NCI-H345 treated with DMSO at 0.1 percent for 48 hours (cell line): Measurements from ENCODE around the gene SMIM24.
"Not testable (repeated sequence)": the region's sequence is repeated elsewhere in the genome, so short reads cannot be mapped to it uniquely, and the experiment has no call there.

Experiments
- DNase-seq: peaks from one replicate; lab custom pipeline; 2025; ENCODE audit not compliant: unreplicated experiment; lab: John Stamatoyannopoulos, UW

Gene SMIM24

DNA sequence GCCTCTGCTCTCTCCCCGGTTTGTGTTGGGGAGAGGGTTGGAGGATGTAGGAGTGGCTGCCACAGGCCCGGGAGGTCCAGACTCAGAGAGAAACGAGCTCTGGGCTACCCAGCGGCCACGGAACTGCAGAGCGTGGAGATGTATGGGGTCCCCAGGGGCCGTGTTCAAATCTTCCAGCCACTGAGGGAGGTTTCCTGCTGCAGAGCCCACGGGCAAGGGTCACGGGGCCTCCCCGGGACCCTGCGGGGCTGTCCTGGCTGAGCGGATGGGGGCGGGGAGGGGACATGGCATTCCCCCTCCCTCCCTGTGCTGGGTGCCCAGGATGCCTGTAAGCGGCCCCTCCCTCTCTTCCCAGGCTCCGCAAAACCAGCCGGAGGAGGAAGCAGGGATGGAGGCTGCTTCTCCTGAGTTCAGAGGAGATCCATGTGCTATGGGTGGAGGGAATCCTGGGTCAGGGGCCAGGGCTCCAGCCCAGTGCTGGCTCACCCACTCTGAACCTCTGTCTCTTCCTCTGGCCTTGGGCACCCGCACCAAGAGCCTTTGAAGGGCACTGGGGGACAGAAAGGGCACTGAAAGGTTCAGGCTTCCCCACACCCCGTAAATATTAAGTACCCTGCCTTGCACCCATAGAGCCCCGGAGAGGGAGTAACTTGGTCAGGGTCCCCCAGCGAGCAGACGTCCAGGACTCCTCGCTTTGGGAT is 22.6 kb downstream of the SMIM24 start:
- DNase-seq = no peak

DNA sequence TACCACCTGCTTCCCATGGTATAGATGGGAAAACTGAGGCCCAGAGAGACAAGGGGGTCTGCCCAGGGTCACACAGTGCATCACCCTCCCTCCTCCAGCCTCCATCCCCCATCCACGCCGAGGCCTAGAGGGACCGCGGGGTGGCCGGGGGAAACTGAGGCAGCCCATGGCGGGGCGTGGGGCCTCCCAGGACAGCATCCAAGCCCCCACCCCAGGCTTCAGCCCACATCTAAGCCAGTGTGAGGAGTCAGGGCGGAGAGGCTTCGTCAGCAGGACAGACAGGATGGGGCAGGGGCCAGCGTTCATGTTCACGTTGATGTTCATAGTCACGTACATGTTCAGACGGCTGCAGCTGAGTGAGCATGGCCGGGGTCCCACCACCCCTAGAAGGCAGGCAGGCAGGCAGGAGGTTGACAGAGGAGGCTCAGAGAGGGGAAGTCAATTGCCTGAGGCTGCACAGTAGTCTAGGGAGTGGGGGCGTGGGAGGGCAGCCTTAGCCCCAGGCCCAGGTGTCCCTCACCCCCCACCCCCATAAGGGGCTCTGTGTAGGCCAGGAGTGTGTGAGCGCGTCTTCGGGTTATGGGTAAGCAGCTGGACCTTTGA is 23.3 kb downstream of the SMIM24 start:
- DNase-seq = no peak

DNA sequence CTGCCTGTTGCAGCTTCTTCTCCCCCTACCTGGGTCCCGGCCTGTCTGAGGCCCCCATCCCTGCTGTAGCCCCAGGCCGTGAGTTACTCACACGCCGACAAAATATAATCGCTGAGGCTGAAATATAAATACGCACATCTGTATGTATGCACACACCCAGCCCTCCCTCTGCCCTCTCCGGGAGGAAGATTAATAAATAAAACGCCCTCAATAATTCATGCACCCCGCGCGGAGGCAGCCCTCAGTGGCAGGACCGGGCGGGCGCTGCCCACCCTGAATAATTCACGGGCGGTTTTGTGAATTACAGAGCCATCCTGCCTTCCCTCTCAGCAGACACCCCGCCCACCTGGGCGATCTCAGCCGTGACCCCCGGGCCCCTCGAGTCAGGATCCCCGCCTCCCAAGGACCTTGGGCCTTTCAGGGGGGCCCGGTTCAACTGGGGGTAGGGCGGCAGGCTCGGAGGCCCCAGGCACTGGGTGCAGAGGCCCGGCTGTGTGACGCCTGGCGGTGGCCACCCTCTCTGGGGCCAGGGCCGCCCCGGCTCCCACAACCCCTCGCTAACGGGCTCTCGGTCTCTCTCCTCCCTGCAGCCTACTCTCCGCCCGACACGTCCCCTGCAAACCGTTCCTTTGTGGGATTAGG is 24.2 kb downstream of the SMIM24 start:
- DNase-seq = no peak

DNA sequence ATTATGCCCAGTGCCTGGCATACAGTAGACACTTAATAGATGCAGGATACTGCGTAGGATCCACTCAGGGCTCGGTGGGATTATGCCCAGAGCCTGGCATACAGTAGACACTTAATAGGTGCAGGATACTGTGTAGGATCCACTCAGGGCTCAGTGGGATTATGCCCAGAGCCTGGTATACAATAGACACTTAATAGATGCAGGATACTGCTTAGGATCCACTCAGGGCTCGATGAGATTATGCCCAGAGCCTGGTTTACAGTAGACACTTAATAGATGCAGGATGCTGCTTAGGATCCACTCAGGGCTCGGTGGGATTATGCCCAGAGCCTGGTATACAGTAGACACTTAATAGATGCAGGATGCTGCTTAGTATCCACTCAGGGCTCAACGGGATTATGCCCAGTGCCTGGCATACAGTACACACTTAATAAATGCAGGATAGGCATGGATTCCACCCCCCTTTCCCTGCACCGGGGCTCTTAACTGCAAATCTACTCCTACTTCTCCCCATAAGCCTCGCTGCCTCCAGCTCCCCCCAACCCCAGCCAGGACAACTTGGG is 24.9 kb downstream of the SMIM24 start:
- no peak for DNase-seq

DNA sequence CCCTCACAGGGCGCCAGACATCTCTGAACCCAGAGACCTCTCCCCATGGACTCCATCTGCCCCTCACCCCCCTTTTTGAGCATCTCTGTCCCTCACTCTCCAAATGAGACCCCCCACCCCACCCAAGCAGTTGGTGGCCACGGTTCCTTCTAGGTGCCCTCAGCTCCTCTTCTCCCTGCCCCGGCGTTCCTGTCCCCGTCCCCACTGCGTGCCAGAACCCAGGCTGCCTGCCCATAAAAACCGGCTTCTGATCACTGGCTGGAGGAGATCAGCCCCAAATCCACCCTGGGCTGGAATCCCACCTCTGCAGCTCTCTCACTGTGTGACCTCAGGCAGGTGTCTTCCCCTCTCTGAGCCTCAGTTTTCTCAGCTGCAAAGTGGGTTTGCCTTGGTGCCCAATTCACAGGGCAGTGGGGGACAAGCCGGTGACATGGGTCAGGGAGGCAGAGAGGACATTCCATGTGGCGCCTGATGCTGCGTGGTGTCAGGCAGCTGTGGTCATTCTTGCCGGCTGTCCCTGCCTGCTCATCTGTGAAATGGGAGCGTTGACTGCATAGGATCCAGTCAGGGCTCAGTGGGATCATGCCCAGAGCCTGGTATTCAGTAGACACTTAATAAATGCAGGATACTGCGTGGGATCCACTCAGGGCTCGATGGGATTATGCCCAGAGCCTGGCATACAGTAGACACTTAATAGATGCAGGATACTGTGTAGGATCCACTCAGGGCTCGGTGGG is 25.5 kb downstream of the SMIM24 start:
- no peak for DNase-seq

DNA sequence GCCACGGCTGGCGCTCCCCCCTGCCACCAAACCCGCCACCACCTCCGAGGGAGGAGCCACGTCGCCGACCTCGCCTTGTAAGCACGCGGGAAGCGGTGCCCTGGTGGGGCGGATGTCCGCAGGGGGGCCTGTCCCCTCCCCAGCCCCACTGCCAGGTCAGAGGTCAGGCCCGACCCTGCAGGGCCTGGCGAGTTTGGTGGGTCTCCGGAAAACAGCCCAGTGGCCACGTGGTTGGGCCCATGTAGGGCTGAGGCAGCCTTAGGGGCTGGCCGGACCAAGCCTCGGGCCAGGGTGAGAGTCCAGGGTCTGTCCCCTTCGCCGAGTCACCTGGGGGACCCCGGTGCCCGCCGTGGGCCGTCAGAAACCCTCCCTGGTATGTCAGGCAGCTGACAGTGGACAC is 26.5 kb downstream of the SMIM24 start:
- no peak for DNase-seq

DNA sequence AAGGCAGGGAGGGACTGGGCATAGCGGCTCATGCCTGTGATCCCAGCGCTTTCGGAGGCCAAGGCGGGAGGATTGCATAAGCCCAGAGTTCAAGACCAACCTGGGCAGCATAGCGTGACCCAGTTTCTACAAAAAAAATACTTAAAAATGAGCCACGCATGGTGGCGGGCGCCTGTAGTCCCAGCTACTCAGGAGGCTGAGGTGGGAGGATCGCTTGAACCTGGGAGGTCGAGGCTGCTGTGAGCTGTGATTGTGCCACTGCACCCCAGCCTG is 27.4 kb downstream of the SMIM24 start:
- DNase-seq = not testable (repeated sequence)

DNA sequence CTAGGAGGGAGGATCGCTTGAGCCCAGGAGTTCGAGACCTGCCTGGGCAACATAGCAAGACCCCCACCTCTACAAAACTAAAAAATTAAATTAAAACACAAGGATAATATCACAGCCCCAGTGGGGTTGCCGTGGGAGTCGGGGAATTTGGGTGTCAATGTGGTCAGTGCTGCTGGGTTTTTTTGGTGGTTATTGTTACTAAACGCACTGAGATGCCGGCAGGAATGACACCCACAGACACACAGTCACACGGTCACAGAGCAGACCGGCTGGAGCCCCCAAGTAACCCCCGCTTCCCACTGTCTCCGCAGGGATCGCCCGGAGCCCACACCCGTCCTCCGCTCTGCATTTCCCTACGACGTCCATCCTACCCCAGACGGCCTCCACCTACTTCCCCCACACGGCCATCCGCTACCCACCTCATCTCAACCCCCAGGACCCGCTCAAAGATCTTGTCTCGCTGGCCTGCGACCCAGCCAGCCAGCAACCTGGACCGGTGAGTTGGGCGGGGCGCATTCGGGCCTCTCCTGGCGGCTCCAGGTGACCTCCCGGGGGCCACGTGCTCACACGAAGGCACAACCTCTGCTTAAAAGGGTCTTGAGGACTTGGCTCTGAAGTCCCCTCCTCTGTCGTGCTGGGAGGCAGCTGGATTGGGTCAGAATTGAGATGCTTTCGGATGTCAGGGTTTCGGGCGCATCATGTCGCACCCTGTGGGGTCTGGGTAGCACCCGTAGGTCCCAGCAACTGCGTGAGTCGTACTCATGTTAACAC is 28.0 kb downstream of the SMIM24 start:
- DNase-seq = no peak

DNA sequence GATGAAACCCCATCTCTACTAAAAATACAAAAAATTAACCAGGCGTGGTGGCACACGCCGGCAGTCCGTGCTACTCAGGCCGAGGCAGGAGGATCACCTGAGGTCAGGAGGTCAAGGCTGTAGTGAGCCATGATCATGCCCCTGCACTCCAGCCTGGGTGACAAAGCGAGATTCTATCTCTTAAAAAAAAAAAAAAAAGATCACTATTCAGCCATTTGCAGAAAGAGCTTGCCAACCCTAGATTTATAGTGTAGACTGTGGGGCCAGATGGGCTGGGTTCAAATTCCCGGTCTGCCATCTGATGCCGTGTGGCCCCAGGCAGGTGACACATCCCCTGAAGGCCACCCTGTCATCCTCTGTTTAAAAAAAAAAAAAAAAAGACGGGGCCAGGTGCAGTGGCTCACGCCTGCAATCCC is 28.9 kb downstream of the SMIM24 start:
- DNase-seq = no peak

DNA sequence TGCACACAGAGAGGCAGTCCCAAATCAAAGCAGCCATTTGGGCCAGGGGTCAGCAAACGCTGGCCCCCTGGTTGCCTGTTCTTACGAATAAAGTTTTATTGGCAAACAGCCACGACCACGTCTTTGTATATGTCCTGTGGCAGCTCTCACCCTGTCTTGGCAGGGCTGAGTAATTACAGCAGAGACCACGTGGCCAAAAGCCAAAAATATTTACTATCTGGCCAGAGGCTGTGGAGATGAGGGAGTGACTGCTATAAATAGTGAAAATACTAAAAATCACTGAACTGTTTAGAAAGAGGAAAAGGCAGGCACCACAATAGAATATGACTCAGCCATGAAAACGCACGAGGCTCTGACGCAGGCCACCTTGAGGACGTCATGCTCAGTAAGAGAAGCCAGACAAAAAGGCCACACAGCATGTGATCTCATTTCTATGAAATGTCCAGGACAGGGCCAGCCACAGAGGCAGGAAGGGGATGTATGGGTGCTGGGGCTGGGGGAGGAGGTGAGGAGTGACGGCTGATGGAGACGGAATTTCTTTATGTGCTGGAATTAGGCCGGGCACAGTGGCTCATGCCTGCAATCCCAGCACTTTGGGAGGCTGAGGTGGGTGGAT is 29.4 kb downstream of the SMIM24 start:
- no peak for DNase-seq

DNA sequence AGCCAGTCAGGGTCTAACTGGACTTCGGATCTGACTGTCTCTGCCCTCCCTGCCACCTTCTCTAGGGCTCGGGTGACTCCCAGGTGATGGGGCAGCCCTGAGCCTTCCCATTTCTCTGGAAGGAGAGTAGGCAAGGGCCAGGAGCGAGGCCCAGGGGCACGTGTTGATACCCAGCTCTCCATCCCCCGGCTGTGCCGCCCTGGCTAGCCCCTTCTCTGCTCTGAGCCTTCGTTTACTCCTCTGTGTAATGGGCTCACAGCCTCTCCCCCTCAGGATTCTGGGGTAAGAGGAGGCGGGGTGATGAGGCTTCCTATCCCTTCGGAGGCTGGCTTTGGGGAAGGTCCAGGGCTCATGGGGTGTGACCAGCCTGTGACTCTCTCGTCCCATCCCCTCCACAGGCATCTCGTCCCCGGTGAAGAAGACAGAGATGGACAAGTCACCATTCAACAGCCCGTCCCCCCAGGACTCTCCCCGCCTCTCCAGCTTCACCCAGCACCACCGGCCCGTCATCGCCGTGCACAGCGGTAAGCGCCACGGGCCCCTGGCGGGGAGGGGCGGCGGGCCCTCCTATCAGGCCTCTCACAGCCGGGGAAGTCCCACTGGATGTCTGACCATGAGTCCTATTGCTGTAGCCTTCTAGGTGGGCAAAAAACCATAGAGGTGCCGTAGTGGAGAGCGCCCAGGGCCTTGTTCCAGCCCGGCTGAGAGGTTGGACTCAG is 31.6 kb downstream of the SMIM24 start:
- no peak for DNase-seq

DNA sequence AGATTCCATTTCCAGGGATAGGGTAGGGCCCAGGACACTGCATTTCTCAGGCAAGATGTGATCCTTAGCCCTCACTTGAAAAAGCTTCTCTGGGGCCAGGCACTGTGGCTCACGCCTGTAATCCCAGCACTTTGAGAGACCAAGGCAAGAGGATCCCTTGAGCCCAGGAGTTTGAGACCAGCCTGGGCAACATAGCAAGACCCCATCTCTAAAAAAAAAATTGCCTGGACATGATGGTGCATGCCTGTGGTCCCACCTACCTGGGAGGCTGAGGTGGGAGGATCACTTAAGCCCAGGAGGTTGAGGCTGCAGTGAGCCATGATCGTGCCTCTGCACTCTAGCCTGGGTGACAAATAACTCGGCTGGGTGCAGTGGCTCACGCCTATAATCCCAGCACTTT is 33.7 kb downstream of the SMIM24 start:
- not testable (repeated sequence) for DNase-seq

DNA sequence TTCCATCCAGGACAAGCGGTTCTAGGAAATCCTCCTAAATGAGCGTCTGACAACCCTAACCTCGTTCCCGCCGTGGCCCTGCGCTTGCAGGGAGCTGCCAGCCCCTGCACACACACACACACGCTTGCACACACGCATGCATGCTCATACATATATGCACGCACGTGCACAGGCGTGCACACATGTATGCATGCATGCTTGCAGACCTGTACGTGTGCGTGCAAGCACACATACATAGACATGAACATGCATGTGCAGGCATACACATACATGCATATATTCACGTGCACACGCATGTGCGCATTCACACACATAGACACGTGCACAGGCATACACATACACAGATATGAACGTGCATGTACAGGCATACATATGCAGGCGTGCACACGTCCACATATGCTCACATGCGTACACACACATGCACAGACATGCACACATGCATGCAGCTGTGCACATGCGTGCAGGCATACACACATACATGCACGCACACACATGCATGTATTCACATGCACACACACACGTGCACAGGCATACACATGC is 35.6 kb downstream of the SMIM24 start:
- DNase-seq = no peak

DNA sequence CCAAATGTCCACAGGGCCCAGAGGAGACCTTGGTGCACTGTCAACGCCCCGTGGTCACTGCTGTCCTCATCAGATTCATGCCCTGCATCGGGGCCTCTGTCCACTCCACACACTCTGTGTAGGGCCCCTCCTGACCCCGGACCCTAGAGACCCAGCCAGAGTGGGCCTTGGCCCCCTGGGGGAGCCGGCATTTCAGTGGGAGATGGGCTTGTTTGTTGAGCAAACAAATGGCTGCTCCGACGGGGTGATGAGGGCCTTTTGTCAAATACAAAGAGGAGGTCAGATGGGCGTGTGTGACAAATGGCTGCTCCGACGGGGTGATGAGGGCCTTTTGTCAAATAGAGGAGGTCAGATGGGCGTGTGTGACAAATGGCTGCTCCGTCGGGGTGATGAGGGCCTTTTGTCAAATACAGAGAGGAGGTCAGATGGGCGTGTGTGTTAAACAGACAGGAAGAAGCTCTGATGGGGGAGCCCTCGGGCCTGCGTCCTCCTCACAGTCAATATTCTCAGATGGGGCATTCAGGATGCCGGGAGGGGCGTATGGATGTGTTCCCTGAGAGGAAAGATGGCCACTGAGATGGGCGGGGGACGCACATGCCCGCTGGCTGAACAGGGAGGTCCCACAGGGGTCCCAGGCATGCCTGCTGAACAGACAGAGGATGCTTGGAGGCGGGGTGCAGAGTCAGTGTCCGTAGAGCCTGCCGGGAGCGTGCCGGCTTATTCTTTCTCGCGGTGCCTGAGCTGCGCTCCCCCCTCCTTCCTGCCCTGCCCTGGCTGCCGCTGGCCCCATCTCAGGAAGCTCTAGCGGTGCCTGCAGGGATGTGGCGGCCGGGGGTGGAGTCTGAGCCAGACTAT is 36.3 kb downstream of the SMIM24 start:
- no peak for DNase-seq

DNA sequence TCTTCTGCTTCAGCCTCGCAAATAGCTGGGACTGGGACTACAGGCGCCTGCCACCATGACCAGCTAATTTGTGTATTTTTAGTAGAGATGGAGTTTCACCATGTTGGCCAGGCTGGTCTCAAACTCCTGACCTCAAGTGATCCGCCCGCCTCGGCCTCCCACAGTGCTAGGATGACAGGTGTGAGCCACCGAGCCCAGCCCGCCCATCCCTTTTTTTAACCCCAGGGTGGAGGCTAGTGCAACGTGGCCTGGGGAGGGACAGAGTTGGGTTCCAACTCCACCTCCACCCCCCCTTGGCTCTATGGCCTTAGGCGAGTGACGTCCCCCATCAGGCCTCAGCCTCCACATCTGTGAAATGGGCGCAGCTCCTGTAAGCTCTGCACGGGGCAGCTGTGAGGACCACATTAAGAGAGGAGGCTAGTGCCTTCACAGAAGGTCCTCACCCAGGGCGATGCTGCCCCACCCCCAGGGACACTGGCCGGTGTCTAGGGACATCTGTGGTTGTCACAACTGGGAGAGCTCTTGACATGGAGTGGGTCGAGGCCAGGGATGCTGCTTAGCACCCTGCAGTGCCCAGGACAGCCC is 37.7 kb downstream of the SMIM24 start:
- DNase-seq = no peak

DNA sequence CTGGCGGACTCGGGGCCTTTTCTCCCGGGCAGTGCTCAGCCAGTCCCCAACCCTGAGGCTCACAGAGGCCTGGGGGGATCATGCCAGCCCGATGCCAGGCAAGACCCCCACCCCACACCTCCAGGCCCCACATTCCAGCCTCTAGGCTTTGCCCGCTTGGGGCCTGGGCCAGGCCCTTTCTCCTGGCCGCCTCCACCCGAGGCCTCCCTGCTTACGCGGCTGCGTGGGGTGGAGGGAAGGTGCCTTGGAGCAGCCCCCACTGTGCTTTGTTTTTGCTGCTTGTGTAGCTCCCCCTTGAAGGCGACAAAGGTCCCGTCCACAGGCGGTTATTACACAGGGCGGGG is 38.4 kb downstream of the SMIM24 start:
- DNase-seq = no peak

DNA sequence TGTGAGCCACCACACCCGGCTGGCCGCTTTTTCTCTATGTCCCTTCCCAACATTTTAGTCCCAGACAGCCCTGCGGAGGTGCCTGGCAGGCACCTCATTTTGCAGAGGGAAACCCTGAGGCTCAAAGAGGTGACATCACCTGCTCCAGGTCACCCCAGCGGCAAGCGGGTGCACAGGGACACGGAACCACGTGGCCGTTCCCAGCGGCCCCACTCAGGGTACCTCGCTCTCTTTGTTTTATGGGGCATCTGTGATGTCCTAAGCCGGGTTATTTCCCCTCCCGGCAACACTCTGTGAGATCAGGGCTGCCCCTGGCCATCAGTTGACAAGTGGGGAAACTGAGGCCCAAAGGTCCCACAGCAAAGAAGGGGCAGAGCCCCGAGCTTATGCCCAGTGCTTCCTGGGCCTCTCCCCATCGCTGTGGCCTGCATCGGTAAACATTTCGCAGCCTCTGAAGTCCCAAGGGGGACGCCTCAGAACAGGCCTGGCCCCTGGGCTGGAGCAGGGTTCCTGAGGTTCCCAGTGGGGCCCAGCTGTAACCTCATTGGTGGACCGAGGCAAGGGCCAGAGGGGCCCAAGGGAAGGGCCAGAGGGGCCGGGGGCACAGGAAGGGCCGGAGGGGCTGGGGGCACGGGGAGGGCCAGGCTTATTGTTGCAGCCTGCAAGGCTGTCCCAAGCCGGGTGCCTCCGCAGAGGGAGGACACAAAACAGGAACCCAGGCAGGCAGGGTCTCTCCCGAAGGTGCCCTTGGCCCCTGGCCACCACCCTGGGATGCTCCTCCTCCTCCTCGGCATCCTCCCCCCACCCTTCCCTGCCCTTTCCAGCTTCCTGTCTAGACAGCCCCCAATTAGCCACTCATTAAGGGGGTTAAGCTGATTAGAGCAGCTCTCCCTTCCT is 39.0 kb downstream of the SMIM24 start:
- DNase-seq = no peak
